HEK293 (cell line): ENCODE data around the gene EDEM2.

Experiments used
- CTCF ChIA-PET: fragments of 350-600 bp; formaldehyde crosslinking; extraction: SDS; loops from one replicate; lab custom pipeline; 2021; ENCODE audit warnings: antibody characterized with exemption; lab: Yijun Ruan, JAX
- POLR2A ChIA-PET: fragments of 300-600 bp; formaldehyde crosslinking; extraction: SDS; loops from one replicate; lab custom pipeline; 2020; ENCODE audit warnings: antibody characterized with exemption, inconsistent platforms; lab: Yijun Ruan, JAX
- H3K27ac ChIP-seq: fragments of 200-500 bp; sonication (Bioruptor generic); 2 replicates; pipeline ENCODE4 v1.5.1; 2014; ENCODE audit warnings: low read depth, low read length, control low read depth, inconsistent platforms; ENCODE audit errors: extremely low read depth
- H3K36me3 ChIP-seq, 2 experiments: fragments of 200-500 bp in 1 of 2; sonication (Bioruptor generic) in 1 of 2; 1 replicate in 1 of 2; 2 replicates in 1 of 2; pipeline ENCODE4 v1.5.1; 2014 to 2017; ENCODE audit warnings: inconsistent platforms in 2 of 2, low read length in 2 of 2; ENCODE audit not compliant: control insufficient read depth in 2 of 2, insufficient read depth in 1 of 2
- H3K4me1 ChIP-seq: fragments of 200-500 bp; sonication (Bioruptor generic); 2 replicates; pipeline ENCODE4 v1.5.1; 2014; ENCODE audit warnings: mild to moderate bottlenecking, low read length, inconsistent platforms; ENCODE audit not compliant: control insufficient read depth, insufficient read depth
- H3K4me3 ChIP-seq: 2 replicates; pipeline ENCODE4 v1.5.1; 2011; ENCODE audit warnings: low read depth, mild to moderate bottlenecking, control low read depth, low read length, moderate library complexity
- H3K9me3 ChIP-seq: fragments of 200-500 bp; sonication (Bioruptor generic); 2 replicates; pipeline ENCODE4 v1.5.1; 2014; ENCODE audit warnings: low read depth, low read length, inconsistent platforms; ENCODE audit not compliant: control insufficient read depth, insufficient read depth
- GLIS1 ChIP-seq: fragments of 450-650 bp; formaldehyde crosslinking; IDR thresholded peaks from 2 replicates; pipeline ENCODE4 v1.5.1; 2016; ENCODE audit warnings: missing biosample characterization, missing genetic modification characterization
- KLF1 ChIP-seq: fragments of 450-650 bp; formaldehyde crosslinking; IDR thresholded peaks from 2 replicates; pipeline ENCODE4 v1.5.1; 2016; ENCODE audit warnings: missing biosample characterization, missing genetic modification characterization
- SCRT2 ChIP-seq: fragments of 450-650 bp; formaldehyde crosslinking; IDR thresholded peaks from 2 replicates; pipeline ENCODE4 v1.5.1; 2016; ENCODE audit warnings: missing biosample characterization, missing genetic modification characterization
- SETDB1 ChIP-seq: IDR thresholded peaks from one replicate; pipeline ENCODE4 v1.6.1; 2017; ENCODE audit warnings: mild to moderate bottlenecking, low read length, moderate library complexity, mixed read lengths; ENCODE audit not compliant: insufficient read length
- TSHZ1 ChIP-seq: fragments of 450-650 bp; formaldehyde crosslinking; IDR thresholded peaks from 2 replicates; pipeline ENCODE4 v1.5.1; 2016; ENCODE audit warnings: missing biosample characterization, missing genetic modification characterization, borderline replicate concordance
- YY1 ChIP-seq: fragments of 450-650 bp; formaldehyde crosslinking; IDR thresholded peaks from 2 replicates; pipeline ENCODE4 v1.5.1; 2018; ENCODE audit warnings: missing biosample characterization, missing genetic modification characterization
- ZBTB7A ChIP-seq: fragments of 450-650 bp; formaldehyde crosslinking; IDR thresholded peaks from 2 replicates; pipeline ENCODE4 v1.5.1; 2016; ENCODE audit warnings: low read depth, missing biosample characterization, missing genetic modification characterization
- ZFP69B ChIP-seq: fragments of 450-650 bp; formaldehyde crosslinking; IDR thresholded peaks from 2 replicates; pipeline ENCODE4 v1.5.1; 2016; ENCODE audit warnings: missing biosample characterization, missing genetic modification characterization
- ZNF121 ChIP-seq: fragments of 450-650 bp; formaldehyde crosslinking; IDR thresholded peaks from 2 replicates; pipeline ENCODE4 v1.5.1; 2016; ENCODE audit warnings: missing biosample characterization, missing genetic modification characterization
- ZNF138 ChIP-seq: fragments of 450-650 bp; formaldehyde crosslinking; IDR thresholded peaks from 2 replicates; pipeline ENCODE4 v1.5.1; 2016; ENCODE audit warnings: missing biosample characterization, missing genetic modification characterization, borderline replicate concordance
- ZNF157 ChIP-seq: fragments of 450-650 bp; formaldehyde crosslinking; IDR thresholded peaks from 2 replicates; pipeline ENCODE4 v1.5.1; 2016; ENCODE audit warnings: missing biosample characterization, missing genetic modification characterization
- ZNF16 ChIP-seq: fragments of 450-650 bp; formaldehyde crosslinking; IDR thresholded peaks from 2 replicates; pipeline ENCODE4 v1.5.1; 2016; ENCODE audit warnings: low read depth, missing biosample characterization, missing genetic modification characterization
- ZNF18 ChIP-seq: fragments of 450-650 bp; formaldehyde crosslinking; IDR thresholded peaks from 2 replicates; pipeline ENCODE4 v1.5.1; 2016; ENCODE audit warnings: missing biosample characterization, missing genetic modification characterization
- ZNF19 ChIP-seq: fragments of 450-650 bp; formaldehyde crosslinking; IDR thresholded peaks from 2 replicates; pipeline ENCODE4; 2016; ENCODE audit warnings: missing biosample characterization, missing genetic modification characterization, low read depth
- ZNF214 ChIP-seq: fragments of 450-650 bp; formaldehyde crosslinking; IDR thresholded peaks from 2 replicates; pipeline ENCODE4 v1.5.1; 2017; ENCODE audit warnings: missing biosample characterization, mild to moderate bottlenecking, missing genetic modification characterization, borderline replicate concordance
- ZNF24 ChIP-seq: fragments of 450-650 bp; formaldehyde crosslinking; IDR thresholded peaks from 2 replicates; pipeline ENCODE4 v1.5.1; 2016; ENCODE audit warnings: missing biosample characterization, missing genetic modification characterization
- ZNF280D ChIP-seq: fragments of 450-650 bp; formaldehyde crosslinking; IDR thresholded peaks from 2 replicates; pipeline ENCODE4 v1.5.1; 2016; ENCODE audit warnings: missing biosample characterization, missing genetic modification characterization
- ZNF350 ChIP-seq: fragments of 450-650 bp; formaldehyde crosslinking; IDR thresholded peaks from 2 replicates; pipeline ENCODE4 v1.5.0; 2017; ENCODE audit warnings: missing biosample characterization, mild to moderate bottlenecking, missing genetic modification characterization
- ZNF37A ChIP-seq: fragments of 450-650 bp; IDR thresholded peaks from 2 replicates; pipeline ENCODE4 v1.5.1; 2018; ENCODE audit warnings: missing biosample characterization, missing genetic modification characterization
- ZNF473 ChIP-seq: fragments of 450-650 bp; formaldehyde crosslinking; IDR thresholded peaks from 2 replicates; pipeline ENCODE4 v1.5.1; 2017; ENCODE audit warnings: missing biosample characterization, missing genetic modification characterization
- ZNF510 ChIP-seq: fragments of 450-650 bp; formaldehyde crosslinking; IDR thresholded peaks from 2 replicates; pipeline ENCODE4 v1.5.1; 2018; ENCODE audit warnings: mild to moderate bottlenecking, missing genetic modification characterization, missing biosample characterization; ENCODE audit not compliant: insufficient replicate concordance
- ZNF514 ChIP-seq: fragments of 450-650 bp; formaldehyde crosslinking; IDR thresholded peaks from 2 replicates; pipeline ENCODE4 v1.5.1; 2016; ENCODE audit warnings: missing biosample characterization, missing genetic modification characterization
- ZNF560 ChIP-seq: fragments of 450-650 bp; formaldehyde crosslinking; IDR thresholded peaks from 2 replicates; pipeline ENCODE4 v1.5.1; 2017; ENCODE audit warnings: missing biosample characterization, missing genetic modification characterization, borderline replicate concordance
- ZNF624 ChIP-seq: fragments of 450-650 bp; formaldehyde crosslinking; IDR thresholded peaks from 2 replicates; pipeline ENCODE4 v1.5.1; 2017; ENCODE audit warnings: missing biosample characterization, missing genetic modification characterization
- ZNF626 ChIP-seq: fragments of 450-650 bp; sonication (Bioruptor Pico); formaldehyde crosslinking; IDR thresholded peaks from 2 replicates; pipeline ENCODE4 v1.5.1; 2018; ENCODE audit warnings: missing biosample characterization, missing genetic modification characterization, inconsistent platforms
- ZNF658 ChIP-seq: fragments of 450-650 bp; formaldehyde crosslinking; IDR thresholded peaks from 2 replicates; pipeline ENCODE4; 2016; ENCODE audit warnings: missing biosample characterization, missing genetic modification characterization
- ZNF670 ChIP-seq: fragments of 450-650 bp; formaldehyde crosslinking; IDR thresholded peaks from 2 replicates; pipeline ENCODE4 v1.5.1; 2016; ENCODE audit warnings: missing biosample characterization, missing genetic modification characterization, low read depth
- ZNF830 ChIP-seq: fragments of 450-650 bp; IDR thresholded peaks from 2 replicates; pipeline ENCODE4 v1.5.0; 2018; ENCODE audit warnings: missing biosample characterization, missing genetic modification characterization, low read depth, mild to moderate bottlenecking, moderate library complexity

The EDEM2 gene

GRCh38 chr20:35151736-35152135, 4.6 kb upstream of the EDEM2 start (continued):
- no peak for TF ChIP-seq ZNF37A
- TF ChIP-seq ZNF24: no peak
- TF ChIP-seq KLF1 (tag by site-specific recombination): no peak
- TF ChIP-seq GLIS1 (tag by site-specific recombination): no peak
- TF ChIP-seq ZBTB7A (tag by site-specific recombination): no peak
- TF ChIP-seq ZNF658 (tag by site-specific recombination): no peak
- TF ChIP-seq ZNF560 (tag by site-specific recombination): no peak
- TF ChIP-seq ZNF670 (tag by site-specific recombination): no peak
- no peak for TF ChIP-seq SETDB1

- no peaks in the 10 kb centered on the region for H3K4me1 ChIP-seq
- H3K36me3 ChIP-seq: no peaks in the 10 kb centered on the region
- no peak for TF ChIP-seq ZNF624 (tag by site-specific recombination)
- no peak for TF ChIP-seq ZFP69B (tag by site-specific recombination)
- no peak for TF ChIP-seq ZNF280D (tag by site-specific recombination)
- no peak for TF ChIP-seq ZNF121 (tag by site-specific recombination)
- TF ChIP-seq ZNF350 (tag by site-specific recombination): no peak
- TF ChIP-seq ZNF138 (tag by site-specific recombination): no peak
- TF ChIP-seq ZNF157 (tag by site-specific recombination): no peak
- TF ChIP-seq YY1 (tag by site-specific recombination): no peak
- TF ChIP-seq ZNF514: no peak
- no peak for TF ChIP-seq ZNF214 (tag by site-specific recombination)
- no peak for TF ChIP-seq ZNF510
- TF ChIP-seq ZNF830: no peak
- no peak for TF ChIP-seq ZNF626
- TF ChIP-seq ZNF473 (tag by site-specific recombination): no peak
- TF ChIP-seq SCRT2 (tag by site-specific recombination): no peak
- no peak for TF ChIP-seq ZNF19
- TF ChIP-seq ZNF18 (tag by site-specific recombination): no peak
- TF ChIP-seq ZNF16: no peak
- TF ChIP-seq TSHZ1 (tag by site-specific recombination): no peak
- CTCF ChIA-PET: interaction anchor here (6.9 kb wide), 1 partner anchor 57 kb away, joined by 86 read pairs; no protein-coding TSS in a partner anchor
- POLR2A ChIA-PET: no interaction called here
- no peak overlapping the region for H3K4me3 ChIP-seq
- H3K27ac ChIP-seq: no peak overlapping the region
- no peaks in the 10 kb centered on the region for H3K9me3 ChIP-seq
Observed at GRCh38 chr20:35150846-35151579, 3.9 kb upstream of the EDEM2 start.
